PFSK-1 (cell line): ENCODE measurements around the gene FMNL1.

Source experiments
- FOXP2 ChIP-seq: optimal IDR thresholded peaks from 2 replicates; pipeline ENCODE3; 2011; ENCODE audit warnings: borderline replicate concordance, control low read depth, inconsistent platforms; ENCODE audit not compliant: insufficient read depth; ENCODE audit errors: extremely low read length, extremely low read depth
- POLR2AphosphoS5 ChIP-seq: IDR thresholded peaks from 2 replicates; pipeline ENCODE4 v1.6.1; 2012; ENCODE audit warnings: low read depth, mild to moderate bottlenecking, control low read depth, low read length, moderate library complexity

DNA sequence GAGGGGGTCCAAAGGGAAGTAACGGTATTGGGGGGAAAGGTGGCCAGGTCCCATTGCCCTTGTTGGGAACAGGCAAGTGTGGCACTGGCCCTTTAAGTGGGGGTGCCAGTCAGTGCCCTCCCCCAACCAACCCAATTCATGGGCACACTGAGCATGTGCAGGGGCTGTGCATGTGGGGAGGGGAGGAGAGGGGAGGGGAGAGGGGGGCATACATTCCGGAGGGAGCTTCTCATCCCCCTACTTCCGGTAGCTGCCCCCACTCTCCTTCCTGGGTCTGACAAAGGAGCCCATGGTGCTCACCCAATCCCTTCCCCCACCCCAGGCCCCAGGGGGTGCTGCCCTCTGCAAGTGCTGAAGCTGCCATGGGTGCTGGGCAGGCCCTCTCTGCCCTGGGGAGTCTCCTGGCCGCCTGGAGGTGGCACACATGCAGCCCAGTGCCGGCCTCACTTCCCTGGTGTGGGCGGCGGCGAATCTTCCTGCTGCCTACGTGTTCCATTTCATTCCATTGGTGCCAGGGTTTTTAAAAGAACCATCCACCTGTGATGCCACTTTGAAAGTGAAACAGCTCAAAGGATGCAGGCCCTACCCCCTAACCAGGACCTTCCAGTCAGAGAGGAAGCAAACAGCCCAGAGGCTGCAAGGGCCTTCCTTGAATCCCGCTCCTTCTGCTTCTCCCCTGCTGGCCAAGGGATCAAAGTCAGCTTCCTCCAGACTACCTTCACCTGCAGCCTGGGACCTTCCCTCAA lies 49.0 kb upstream of the FMNL1 start:
- TF ChIP-seq FOXP2: no peak
- no peak for TF ChIP-seq POLR2AphosphoS5
